Rectal smooth muscle tissue (tissue), 1 donor: Measurements from ENCODE around the gene MORN4.
"Not testable (repeated sequence)": the region's sequence is repeated elsewhere in the genome, so short reads cannot be mapped to it uniquely, and the experiment has no call there.

ENCODE experiments used
- H3K27ac ChIP-seq: one replicate; pipeline ENCODE4 v1.7.0; 2013; ENCODE audit warnings: low read depth, low read length, inconsistent platforms
- H3K27me3 ChIP-seq: one replicate; pipeline ENCODE4 v1.7.0; 2013; ENCODE audit warnings: low read length; ENCODE audit not compliant: control insufficient read depth, insufficient read depth
- H3K36me3 ChIP-seq: one replicate; pipeline ENCODE4 v1.7.0; 2013; ENCODE audit warnings: low read length; ENCODE audit not compliant: control insufficient read depth, insufficient read depth
- H3K4me1 ChIP-seq: one replicate; pipeline ENCODE4 v1.7.0; 2013; ENCODE audit warnings: low read length; ENCODE audit not compliant: control insufficient read depth, insufficient read depth
- H3K4me3 ChIP-seq: one replicate; pipeline ENCODE4 v1.7.0; 2013; ENCODE audit warnings: low read length
- H3K9ac ChIP-seq: one replicate; pipeline ENCODE4 v1.7.0; 2013; ENCODE audit warnings: low read length

Gene MORN4

DNA sequence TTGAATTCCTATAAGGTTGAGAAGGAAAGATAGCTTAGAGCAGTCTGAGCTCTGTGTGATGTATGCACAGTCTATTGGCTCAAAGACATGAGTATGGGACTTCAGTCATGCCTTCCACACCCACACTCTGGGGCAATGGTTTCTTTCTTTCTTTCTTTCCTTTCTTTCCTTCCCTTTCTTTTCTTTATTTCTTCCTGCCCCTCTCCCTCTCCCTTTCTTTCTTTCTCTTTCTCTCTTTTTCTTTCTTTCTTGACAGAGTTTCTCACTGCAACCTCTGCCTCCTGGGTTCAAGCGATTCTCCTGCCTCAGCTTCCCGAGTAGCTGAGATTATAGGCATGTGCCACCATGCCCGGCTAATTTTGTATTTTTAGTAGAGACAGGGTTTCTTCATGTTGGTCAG is 5.8 kb upstream of the MORN4 start:
- not testable (repeated sequence) for H3K4me1 ChIP-seq, H3K4me3 ChIP-seq, H3K36me3 ChIP-seq, H3K27ac ChIP-seq, H3K9ac ChIP-seq, H3K27me3 ChIP-seq

DNA sequence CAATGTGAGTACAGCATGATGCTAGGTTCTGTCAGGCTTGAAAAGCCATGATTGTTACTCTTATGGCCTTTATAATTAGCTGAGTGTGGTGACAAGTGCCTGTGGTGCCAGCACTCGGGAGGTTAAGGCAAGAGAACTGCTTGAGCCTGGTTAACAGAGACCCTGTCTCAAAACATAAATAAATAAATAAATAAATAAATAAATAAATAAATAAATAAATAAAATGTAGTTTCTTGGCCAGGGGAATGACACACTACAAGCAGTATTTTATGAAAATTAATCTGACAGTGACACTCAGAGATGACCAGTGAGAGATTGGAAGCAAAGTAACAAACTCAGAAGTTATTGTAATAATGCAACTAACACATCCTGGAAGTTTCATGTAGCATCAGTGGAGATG is 2.3 kb upstream of the MORN4 start:
- Histone ChIP-seq H3K4me1 (no peaks in the 10 kb centered on the region), H3K27me3 (no peaks in the 10 kb centered on the region), H3K4me3 (no peak overlapping the region)

DNA sequence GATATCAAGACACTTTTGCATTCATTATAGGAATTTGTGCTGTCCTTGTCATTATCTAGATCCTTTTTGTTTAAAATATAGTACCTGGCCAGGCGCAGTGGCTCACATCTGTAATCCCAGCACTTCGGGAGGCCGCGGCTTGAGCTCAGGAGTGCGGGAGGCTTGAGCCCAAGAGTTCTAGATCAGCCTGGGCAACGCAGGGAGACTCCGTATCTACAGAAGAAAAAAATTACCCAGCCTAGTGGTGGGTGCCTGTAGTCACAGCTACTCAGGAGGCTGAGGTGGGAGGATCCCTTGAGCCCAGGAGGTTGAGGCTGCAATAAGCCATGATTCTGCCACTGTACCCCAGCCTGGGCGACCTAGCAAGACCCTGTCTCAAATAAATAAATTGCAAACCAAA is 621 bp upstream of the MORN4 start:
- no peak overlapping the region for H3K9ac ChIP-seq
- no peaks in the 10 kb centered on the region for H3K4me1 ChIP-seq
- peak overlapping the region; percentile 62 for H3K27ac ChIP-seq
- H3K27me3 ChIP-seq: no peaks in the 10 kb centered on the region
- no peaks in the 10 kb centered on the region for H3K36me3 ChIP-seq
- peak overlapping the region; percentile 88 for H3K4me3 ChIP-seq

More for the DNA sequence above, 2.3 kb upstream of the MORN4 start:
- H3K27ac ChIP-seq: no peak overlapping the region
- H3K9ac ChIP-seq: no peak overlapping the region
- no peaks in the 10 kb centered on the region for H3K36me3 ChIP-seq

DNA sequence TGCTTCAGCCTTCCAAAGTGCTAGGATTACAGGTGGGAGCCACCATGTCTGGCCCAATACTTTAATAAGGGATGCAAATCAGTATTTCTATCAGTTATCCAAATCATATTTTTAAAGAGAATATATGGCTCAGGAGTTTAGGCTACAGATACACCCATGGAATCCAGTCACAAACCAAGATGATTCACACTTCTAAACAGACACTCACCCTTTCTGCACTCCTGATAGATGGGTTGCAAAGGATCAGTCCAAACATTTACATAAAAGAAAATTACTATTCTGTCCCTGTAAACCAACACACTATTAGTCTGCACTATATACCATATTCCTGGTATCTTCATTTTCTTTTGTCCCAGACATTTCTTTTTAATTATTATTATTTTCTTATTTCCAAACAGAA is 2.2 kb downstream of the MORN4 start:
- Histone ChIP-seq H3K36me3 (no peaks in the 10 kb centered on the region), H3K4me3 (no peak overlapping the region), H3K4me1 (no peaks in the 10 kb centered on the region), H3K9ac (no peak overlapping the region), H3K27ac (no peak overlapping the region), H3K27me3 (no peaks in the 10 kb centered on the region)

DNA sequence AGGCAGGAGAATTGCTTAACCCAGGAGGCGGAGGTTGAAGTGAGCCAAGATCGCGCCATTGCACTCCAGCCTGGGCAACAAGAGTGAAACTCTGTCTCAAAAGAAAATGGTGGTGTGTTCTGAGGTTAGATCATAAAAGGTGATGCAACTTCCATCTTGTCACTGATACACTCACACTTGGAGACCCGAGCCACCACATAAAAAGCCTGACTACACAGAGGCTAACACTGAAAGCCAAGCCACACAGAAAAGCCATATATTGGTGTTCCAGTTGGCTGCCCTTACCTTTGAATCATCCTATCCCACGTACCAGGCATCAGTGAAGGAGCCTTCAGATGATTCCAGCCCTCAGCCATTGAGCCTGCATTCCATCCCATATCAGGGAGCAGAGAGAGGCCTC is 4.0 kb downstream of the MORN4 start:
- no peaks in the 10 kb centered on the region for H3K4me1 ChIP-seq
- no peaks in the 10 kb centered on the region for H3K27me3 ChIP-seq
- H3K36me3 ChIP-seq: no peaks in the 10 kb centered on the region
- no peak overlapping the region for H3K4me3 ChIP-seq
- H3K9ac ChIP-seq: no peak overlapping the region
- H3K27ac ChIP-seq: no peak overlapping the region

DNA sequence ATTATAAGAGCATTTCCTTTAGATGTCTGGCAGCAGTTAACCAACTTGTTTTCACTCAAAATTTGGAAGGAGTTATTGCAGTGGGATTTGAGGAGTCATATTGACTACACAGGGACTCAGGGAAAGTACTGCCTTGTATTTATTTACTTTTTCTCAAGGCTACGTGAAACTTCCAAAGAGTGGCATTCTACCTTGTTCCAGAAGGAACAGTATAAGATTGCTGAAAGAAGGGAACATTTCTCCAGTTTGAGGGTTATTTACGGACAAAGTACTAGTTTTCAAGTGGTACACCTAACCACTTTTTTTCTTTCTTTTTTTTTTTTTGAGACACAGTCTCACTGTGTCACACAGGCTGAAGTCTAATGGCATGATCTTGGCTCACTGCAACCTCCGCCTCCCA is 5.1 kb downstream of the MORN4 start:
- Histone ChIP-seq H3K27ac (no peak overlapping the region), H3K27me3 (no peaks in the 10 kb centered on the region)

DNA sequence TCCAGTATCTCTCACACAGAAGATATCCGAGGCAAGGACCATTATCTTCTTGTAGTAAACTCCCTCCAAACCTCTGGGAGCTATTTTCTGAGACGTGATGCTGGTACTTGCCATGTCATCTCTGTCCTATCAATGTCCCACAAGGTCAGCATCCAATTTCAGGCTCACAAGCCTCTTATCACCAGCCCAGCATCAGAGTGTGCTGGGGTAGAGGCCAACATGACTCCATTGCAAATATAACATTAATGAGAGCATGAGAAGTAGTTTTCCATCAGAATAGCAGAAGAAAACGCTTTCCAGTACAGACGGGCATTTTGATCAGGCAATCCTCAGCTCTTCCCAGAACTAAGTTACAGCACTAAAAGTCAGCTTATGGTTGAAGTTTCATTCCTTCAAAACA is 5.6 kb downstream of the MORN4 start:
- Histone ChIP-seq H3K36me3 (no peaks in the 10 kb centered on the region), H3K27ac (no peak overlapping the region), H3K4me1 (no peaks in the 10 kb centered on the region), H3K9ac (no peak overlapping the region), H3K4me3 (no peak overlapping the region), H3K27me3 (no peaks in the 10 kb centered on the region)

More for the DNA sequence above, 5.1 kb downstream of the MORN4 start:
- Histone ChIP-seq H3K4me3 (no peak overlapping the region), H3K4me1 (no peaks in the 10 kb centered on the region), H3K36me3 (no peaks in the 10 kb centered on the region), H3K9ac (no peak overlapping the region)

DNA sequence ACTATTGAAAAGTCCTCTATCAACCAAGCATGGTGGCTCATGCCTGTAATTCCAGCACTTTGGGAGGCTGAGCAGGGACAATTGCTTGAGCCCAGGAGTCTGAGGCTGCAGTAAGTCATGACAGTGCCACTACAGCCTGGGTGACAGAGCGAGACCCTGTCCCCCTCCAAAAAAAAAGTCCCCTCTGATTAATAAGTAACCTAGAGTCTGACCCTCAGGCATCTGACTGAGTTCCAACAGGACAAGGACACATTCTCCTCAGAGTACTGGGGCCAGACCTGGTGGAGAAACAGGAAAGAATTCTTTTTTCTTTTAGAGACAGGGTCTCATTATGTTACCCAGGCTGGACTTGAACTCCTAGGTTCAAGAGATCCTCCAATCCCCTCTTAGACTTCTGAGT is 10.0 kb downstream of the MORN4 start:
- Histone ChIP-seq H3K4me3 (no peak overlapping the region), H3K27me3 (no peaks in the 10 kb centered on the region), H3K4me1 (no peaks in the 10 kb centered on the region), H3K36me3 (no peaks in the 10 kb centered on the region), H3K27ac (no peak overlapping the region), H3K9ac (no peak overlapping the region)

DNA sequence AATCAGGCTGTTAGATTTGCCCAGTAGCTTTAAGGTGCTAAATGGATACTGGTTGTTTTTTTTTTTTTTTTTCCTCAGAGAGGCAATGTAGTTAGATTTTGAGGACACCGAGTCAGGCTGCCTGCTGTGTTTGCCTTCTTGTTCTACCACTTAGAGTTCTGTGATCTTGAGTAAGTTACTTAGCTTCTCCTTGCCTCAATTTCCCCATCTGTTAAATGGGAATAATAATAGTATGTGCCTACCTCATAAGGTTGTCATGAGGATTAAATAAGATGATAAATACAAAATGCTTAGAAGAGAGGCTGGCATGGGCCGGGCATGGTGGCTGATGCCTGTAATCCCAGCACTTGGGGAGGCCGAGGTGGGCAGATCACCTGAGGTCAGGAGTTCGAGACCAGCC is 14.6 kb downstream of the MORN4 start:
- Histone ChIP-seq H3K4me1 (no peaks in the 10 kb centered on the region), H3K27me3 (no peaks in the 10 kb centered on the region), H3K36me3 (peaks cover 2% of the 10 kb centered on the region), H3K27ac (no peak overlapping the region), H3K4me3 (no peak overlapping the region), H3K9ac (no peak overlapping the region)

DNA sequence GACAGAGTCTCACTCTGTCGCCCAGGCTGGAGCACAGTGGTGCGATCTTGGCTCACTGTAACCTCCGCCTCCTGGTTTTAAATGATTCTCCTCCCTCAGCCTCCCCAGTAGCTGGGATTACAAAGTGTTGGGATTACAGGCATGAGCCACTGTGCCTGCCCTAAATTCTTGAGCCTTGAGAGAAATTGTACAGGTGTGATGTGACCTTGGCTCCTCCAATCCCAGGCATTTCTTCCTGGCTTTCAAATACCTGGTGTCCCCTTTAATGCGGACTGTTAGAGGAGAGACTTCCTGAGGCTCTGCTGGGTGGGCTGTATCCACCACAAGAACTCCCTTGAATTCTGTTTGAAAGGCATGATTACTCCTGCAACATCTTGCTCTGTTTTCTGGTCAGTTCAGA is 15.0 kb downstream of the MORN4 start:
- Histone ChIP-seq H3K4me1 (no peaks in the 10 kb centered on the region), H3K27ac (no peak overlapping the region), H3K27me3 (no peaks in the 10 kb centered on the region), H3K36me3 (peaks cover 2% of the 10 kb centered on the region), H3K9ac (no peak overlapping the region), H3K4me3 (no peak overlapping the region)

DNA sequence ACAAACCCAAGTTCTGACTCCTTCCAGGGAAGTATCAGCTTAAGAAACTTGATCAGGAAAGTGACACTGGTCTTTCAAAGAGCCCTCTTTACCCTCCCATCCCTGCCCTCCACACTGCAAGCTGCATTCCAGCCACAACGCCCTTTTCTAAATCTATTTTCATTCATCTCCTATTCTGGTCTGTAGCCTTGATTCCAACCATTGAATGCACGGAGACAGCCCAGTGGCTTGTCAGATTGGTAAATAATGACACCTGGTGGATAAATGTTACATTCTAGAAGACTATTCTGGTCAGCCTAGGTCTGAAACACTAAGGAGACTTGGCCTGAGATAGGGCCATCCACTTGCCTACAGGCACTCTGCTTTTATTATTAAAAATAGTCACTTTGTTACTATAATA is 20.9 kb downstream of the MORN4 start:
- H3K27me3 ChIP-seq: no peaks in the 10 kb centered on the region
- H3K36me3 ChIP-seq: peaks cover 2% of the 10 kb centered on the region
- H3K9ac ChIP-seq: no peak overlapping the region
- H3K4me3 ChIP-seq: no peak overlapping the region
- H3K27ac ChIP-seq: no peak overlapping the region
- peaks cover 2% of the 10 kb centered on the region for H3K4me1 ChIP-seq

DNA sequence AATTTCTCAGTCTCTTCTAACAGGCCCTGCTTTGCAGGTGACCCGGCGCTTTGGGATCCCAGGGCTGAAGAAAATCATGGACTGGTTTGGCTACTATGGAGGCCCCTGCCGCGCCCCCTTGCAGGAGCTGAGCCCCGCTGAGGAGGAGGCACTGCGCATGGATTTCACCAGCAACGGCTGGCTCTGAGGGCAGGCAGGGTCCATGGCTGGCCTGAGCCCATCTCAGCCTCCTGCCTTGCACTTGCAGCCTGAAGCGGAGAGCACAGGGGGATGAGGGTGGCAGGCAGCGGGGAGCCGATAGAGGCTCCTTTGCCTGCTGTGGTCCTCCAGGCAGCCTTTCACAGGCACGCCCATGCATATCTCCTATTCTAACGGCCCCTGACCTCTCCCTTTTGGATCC is 21.8 kb downstream of the MORN4 start:
- Histone ChIP-seq H3K27me3 (no peaks in the 10 kb centered on the region), H3K27ac (no peak overlapping the region), H3K4me3 (no peak overlapping the region), H3K4me1 (peaks cover 2% of the 10 kb centered on the region), H3K36me3 (peaks cover 2% of the 10 kb centered on the region), H3K9ac (no peak overlapping the region)

DNA sequence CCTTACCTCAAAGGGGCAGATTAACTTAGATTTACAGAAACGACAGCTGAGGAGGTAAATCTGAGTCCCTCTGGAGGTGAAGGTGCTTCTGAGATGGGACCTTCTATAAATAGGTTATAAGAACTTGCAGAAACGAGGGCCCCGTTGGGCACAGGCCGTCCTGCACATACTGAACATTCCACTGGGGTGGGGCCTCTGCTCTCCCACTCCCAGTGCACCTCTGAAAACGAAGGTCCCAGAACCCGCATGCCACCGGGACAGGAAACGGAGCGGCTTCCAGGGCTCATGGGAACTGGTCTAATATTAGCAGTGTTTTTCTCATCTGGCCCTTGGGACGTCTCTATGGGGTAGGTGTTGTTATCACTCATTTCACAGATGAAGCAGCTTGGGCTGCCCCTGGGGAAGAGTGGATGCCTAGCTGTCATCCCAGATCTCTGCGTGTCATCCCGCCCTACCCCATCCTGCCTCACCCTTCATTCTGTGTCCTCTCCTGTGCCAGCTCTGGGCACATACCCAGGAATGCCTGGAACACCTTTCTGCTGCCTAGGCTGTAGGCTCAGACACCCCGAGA is 24.2 kb downstream of the MORN4 start:
- Histone ChIP-seq H3K27ac (no peak overlapping the region), H3K4me3 (no peak overlapping the region), H3K27me3 (no peaks in the 10 kb centered on the region), H3K9ac (no peak overlapping the region), H3K36me3 (no peaks in the 10 kb centered on the region), H3K4me1 (peaks cover 2% of the 10 kb centered on the region)
